Measurements from ENCODE around the gene GRB10. TPM values are rescaled to one million over a fixed set of nuclear protein-coding genes. Genes with fewer than 3 reads are reported as not detected.

The GRB10 gene
- total and polyA plus RNA-seq, 4 donors, result 11.6 to 68.6 (median 41.0) TPM

DNA sequence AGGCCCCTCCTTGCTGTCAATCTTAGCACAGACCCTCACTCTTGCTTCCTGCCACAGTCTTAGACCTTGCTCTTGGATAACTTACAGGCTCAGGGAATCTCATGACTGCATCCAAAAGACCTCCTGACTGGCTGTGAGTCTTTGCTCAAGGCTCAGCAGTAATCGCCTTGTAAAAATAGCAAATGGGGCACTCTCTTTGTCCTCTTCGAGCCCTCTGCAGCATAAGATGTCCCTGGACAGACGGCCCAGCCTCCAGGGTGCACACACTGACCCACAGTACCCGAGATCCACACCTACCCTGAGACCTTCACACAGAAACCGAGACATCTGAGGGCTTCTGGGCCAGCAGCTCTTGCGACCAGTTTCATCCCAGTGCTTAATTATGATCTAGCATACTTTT is 151.6 kb downstream of the GRB10 start:
- ATAC-seq (ENCODE audit: insufficient read depth, low FRiP score), result no peak
- no peaks in the 10 kb centered on the region for H3K27me3 ChIP-seq (ENCODE audit: control insufficient read depth in 3 of 3, insufficient read depth in 3 of 3, low read length in 2 of 3)
- no peaks in the 10 kb centered on the region for H3K9me3 ChIP-seq (ENCODE audit: control insufficient read depth in 4 of 4, insufficient read depth in 3 of 4, low read length in 3 of 4)
- no peak for DNase-seq
- peaks cover 0 to 6% (median 0%) of the 10 kb centered on the region in 4 donors for H3K36me3 ChIP-seq (ENCODE audit: control insufficient read depth in 4 of 4, insufficient read depth in 4 of 4, low read length in 4 of 4)
- H3K4me1 ChIP-seq (ENCODE audit: control insufficient read depth in 5 of 5, insufficient read depth in 5 of 5, low read length in 5 of 5), result peaks cover 0 to 6% (median 0%) of the 10 kb centered on the region in 5 donors
- no peak overlapping the region for H3K9ac ChIP-seq (ENCODE audit: insufficient read depth in 1 of 2, low read length in 2 of 2)
- H3K4me3 ChIP-seq, result no peak overlapping the region
- TF ChIP-seq, protein P1, sequence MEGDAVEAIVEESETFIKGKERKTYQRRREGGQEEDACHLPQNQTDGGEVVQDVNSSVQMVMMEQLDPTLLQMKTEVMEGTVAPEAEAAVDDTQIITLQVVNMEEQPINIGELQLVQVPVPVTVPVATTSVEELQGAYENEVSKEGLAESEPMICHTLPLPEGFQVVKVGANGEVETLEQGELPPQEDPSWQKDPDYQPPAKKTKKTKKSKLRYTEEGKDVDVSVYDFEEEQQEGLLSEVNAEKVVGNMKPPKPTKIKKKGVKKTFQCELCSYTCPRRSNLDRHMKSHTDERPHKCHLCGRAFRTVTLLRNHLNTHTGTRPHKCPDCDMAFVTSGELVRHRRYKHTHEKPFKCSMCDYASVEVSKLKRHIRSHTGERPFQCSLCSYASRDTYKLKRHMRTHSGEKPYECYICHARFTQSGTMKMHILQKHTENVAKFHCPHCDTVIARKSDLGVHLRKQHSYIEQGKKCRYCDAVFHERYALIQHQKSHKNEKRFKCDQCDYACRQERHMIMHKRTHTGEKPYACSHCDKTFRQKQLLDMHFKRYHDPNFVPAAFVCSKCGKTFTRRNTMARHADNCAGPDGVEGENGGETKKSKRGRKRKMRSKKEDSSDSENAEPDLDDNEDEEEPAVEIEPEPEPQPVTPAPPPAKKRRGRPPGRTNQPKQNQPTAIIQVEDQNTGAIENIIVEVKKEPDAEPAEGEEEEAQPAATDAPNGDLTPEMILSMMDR (IDR thresholded peaks at IDR 0.05; ENCODE audit: control extremely low read depth, extremely low read depth), result no peak
- 94 to 96% methylated on average over 6 of the region's 6 CpGs for WGBS, 2 donors
- H3K27ac ChIP-seq (ENCODE audit: low read depth in 1 of 2, low read length in 1 of 2), result peak overlapping the region in 1 of 2 donors; percentile 15

DNA sequence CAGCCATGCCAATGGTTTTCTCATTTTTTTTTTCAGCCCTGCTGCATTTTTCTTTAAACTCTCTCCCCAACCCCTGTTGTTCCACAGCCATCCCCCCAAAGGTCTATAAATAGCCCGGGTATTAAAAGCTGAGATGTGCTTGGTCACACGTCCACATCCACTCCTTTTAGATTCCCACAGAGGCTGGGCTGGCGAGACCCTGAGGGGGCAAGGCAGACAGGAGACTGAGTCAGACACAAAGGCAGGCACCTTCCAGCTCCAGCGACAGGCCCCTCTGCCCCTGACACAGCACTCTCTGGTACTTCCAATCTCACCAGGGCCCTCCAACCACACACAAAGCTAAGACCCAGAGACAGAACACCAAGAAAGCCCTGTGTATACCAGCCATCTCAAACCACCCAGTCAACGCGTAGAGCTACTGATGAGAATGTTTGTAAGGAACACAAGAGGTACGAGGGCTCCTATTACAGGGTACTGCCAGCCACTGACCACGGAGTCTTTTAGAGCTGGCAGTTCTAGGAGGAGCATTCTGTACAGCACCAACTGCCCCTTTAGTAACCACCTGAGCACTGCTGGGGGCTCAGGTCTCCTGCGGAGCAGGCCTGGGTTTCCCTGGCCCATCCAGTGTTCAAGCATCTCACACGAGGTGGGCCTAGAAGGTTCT is 153.3 kb downstream of the GRB10 start:
- no peak overlapping the region for H3K9ac ChIP-seq (ENCODE audit: insufficient read depth in 1 of 2, low read length in 2 of 2)
- WGBS, 2 donors, result 85 to 87% methylated on average over 10 of the region's 10 CpGs

DNA sequence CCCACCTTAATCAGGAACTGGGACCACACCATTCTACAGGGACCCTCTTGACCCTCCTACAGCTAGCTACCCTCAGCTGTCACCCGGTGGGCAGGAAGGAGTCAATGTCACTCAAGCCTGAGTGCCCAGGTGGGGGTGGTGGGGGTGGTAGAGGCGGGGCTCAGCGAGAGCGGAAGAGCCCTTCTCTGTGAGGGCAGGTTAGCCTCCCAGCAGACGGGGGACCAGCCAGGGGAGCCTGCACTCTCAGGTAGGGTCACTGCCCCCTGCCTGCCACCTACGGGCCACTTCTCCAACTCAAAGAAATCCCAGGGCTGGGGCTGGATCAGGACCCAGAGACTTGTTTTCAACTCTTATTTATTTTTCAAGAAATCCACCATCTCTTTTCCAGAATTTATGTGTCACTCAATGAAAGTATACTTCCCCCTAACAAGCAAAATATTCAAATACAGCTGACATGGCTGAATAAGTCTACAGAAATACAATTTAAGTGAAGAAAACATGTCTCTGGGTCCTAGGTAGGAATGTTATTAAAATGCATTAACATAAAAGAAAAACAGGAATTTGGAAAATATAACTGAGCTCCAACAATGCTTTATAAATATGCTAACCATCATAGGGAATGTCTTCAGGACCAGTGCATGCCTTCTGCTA is 154.1 kb downstream of the GRB10 start:
- TF ChIP-seq, protein P1 (IDR thresholded peaks at IDR 0.05; ENCODE audit: control extremely low read depth, extremely low read depth), result no peak
- ATAC-seq (ENCODE audit: insufficient read depth, low FRiP score) (no peak), DNase-seq (no peak)
- no peaks in the 10 kb centered on the region for H3K9me3 ChIP-seq (ENCODE audit: control insufficient read depth in 4 of 4, insufficient read depth in 3 of 4, low read length in 3 of 4)
- 77 to 84% methylated on average over 6 of the region's 6 CpGs for WGBS, 2 donors
- H3K27me3 ChIP-seq (ENCODE audit: control insufficient read depth in 3 of 3, insufficient read depth in 3 of 3, low read length in 2 of 3), result no peaks in the 10 kb centered on the region
- H3K27ac ChIP-seq (ENCODE audit: low read depth in 1 of 2, low read length in 1 of 2), result peak overlapping the region in 1 of 2 donors; percentile 11
- peaks cover 0 to 6% (median 0%) of the 10 kb centered on the region in 4 donors for H3K36me3 ChIP-seq (ENCODE audit: control insufficient read depth in 4 of 4, insufficient read depth in 4 of 4, low read length in 4 of 4)
- peaks cover 0 to 6% (median 0%) of the 10 kb centered on the region in 5 donors for H3K4me1 ChIP-seq (ENCODE audit: control insufficient read depth in 5 of 5, insufficient read depth in 5 of 5, low read length in 5 of 5)
- H3K4me3 ChIP-seq, result no peak overlapping the region
- no peak overlapping the region for H3K9ac ChIP-seq (ENCODE audit: insufficient read depth in 1 of 2, low read length in 2 of 2)

More for the DNA sequence above, 153.3 kb downstream of the GRB10 start:
- Histone ChIP-seq H3K9me3 (ENCODE audit: control insufficient read depth in 4 of 4, insufficient read depth in 3 of 4, low read length in 3 of 4) (no peaks in the 10 kb centered on the region), H3K4me1 (ENCODE audit: control insufficient read depth in 5 of 5, insufficient read depth in 5 of 5, low read length in 5 of 5) (peaks cover 0 to 6% (median 0%) of the 10 kb centered on the region in 5 donors), H3K27me3 (ENCODE audit: control insufficient read depth in 3 of 3, insufficient read depth in 3 of 3, low read length in 2 of 3) (no peaks in the 10 kb centered on the region), H3K36me3 (ENCODE audit: control insufficient read depth in 4 of 4, insufficient read depth in 4 of 4, low read length in 4 of 4) (peaks cover 0 to 6% (median 0%) of the 10 kb centered on the region in 4 donors), H3K4me3 (no peak overlapping the region), H3K27ac (ENCODE audit: low read depth in 1 of 2, low read length in 1 of 2) (no peak overlapping the region)
- DNase-seq (no peak), ATAC-seq (ENCODE audit: insufficient read depth, low FRiP score) (no peak)
- TF ChIP-seq, protein P1 (IDR thresholded peaks at IDR 0.05; ENCODE audit: control extremely low read depth, extremely low read depth), result no peak

Data from lung (tissue), 12 donors.